ENCODE measurements around the gene SLC7A1. TPM values are rescaled to one million over a fixed set of nuclear protein-coding genes. Genes with fewer than 3 reads are reported as not detected.

The SLC7A1 gene
- total RNA-seq, 3 donors from 2014 or later, result 23.8 to 36.0 (median 28.0) TPM

- Histone ChIP-seq H3K4me1 (ENCODE audit: low read depth) (peaks cover 5% of the 10 kb centered on the region), H3K9me3 (no peaks in the 10 kb centered on the region), H3K36me3 (ENCODE audit: low read depth) (no peaks in the 10 kb centered on the region), H3K4me3 (no peak overlapping the region)
- intact Hi-C loops (cut with DNase I, micrococcal nuclease), result no loop called here
- DNase-seq (no peak), ATAC-seq (no peak)
- no peak for TF ChIP-seq CTCF (IDR thresholded peaks at IDR 0.05)
Observed at GRCh38 chr13:29483211-29483610, 112.3 kb downstream of the SLC7A1 start.

GRCh38 chr13:29482504-29482903 lies 113.0 kb downstream of the SLC7A1 start:
- intact Hi-C loops (cut with DNase I, micrococcal nuclease), result no loop called here
- Histone ChIP-seq H3K4me3 (no peak overlapping the region), H3K36me3 (ENCODE audit: low read depth) (no peaks in the 10 kb centered on the region), H3K4me1 (ENCODE audit: low read depth) (peaks cover 5% of the 10 kb centered on the region), H3K9me3 (no peaks in the 10 kb centered on the region)
- DNase-seq (no peak), ATAC-seq (peak; percentile 35)
- no peak for TF ChIP-seq CTCF (IDR thresholded peaks at IDR 0.05)

- TF ChIP-seq CTCF (IDR thresholded peaks at IDR 0.05), result no peak
- no peak overlapping the region for H3K4me3 ChIP-seq
- no peaks in the 10 kb centered on the region for H3K36me3 ChIP-seq (ENCODE audit: low read depth)
- peaks cover 5% of the 10 kb centered on the region for H3K4me1 ChIP-seq (ENCODE audit: low read depth)
- intact Hi-C loops (cut with DNase I, micrococcal nuclease), result no loop called here
- ATAC-seq, result peak; percentile 62
- no peaks in the 10 kb centered on the region for H3K9me3 ChIP-seq
- no peak for DNase-seq
Observed at GRCh38 chr13:29481603-29482002, 113.9 kb downstream of the SLC7A1 start.

GRCh38 chr13:29480893-29481525 lies 114.5 kb downstream of the SLC7A1 start:
- intact Hi-C loops (cut with DNase I, micrococcal nuclease), result no loop called here
- no peak for TF ChIP-seq CTCF (IDR thresholded peaks at IDR 0.05)
- Histone ChIP-seq H3K36me3 (ENCODE audit: low read depth) (no peaks in the 10 kb centered on the region), H3K9me3 (no peaks in the 10 kb centered on the region), H3K4me3 (no peak overlapping the region), H3K4me1 (ENCODE audit: low read depth) (peaks cover 5% of the 10 kb centered on the region)
- ATAC-seq (no peak), DNase-seq (no peak)

GRCh38 chr13:29479716-29480492 lies 115.6 kb downstream of the SLC7A1 start:
- ATAC-seq, result peak; percentile 52
- no peak for DNase-seq

More at GRCh38 chr13:29479716-29480492, 115.6 kb downstream of the SLC7A1 start:
- Histone ChIP-seq H3K4me1 (ENCODE audit: low read depth) (peaks cover 5% of the 10 kb centered on the region), H3K4me3 (no peak overlapping the region), H3K36me3 (ENCODE audit: low read depth) (no peaks in the 10 kb centered on the region), H3K9me3 (no peaks in the 10 kb centered on the region)
- intact Hi-C loops (cut with DNase I, micrococcal nuclease), result no loop called here
- TF ChIP-seq CTCF (IDR thresholded peaks at IDR 0.05), result no peak
